Nephron progenitor cell (in vitro differentiated cells): ENCODE results near the gene SYT6.

ENCODE experiments used
- DNase-seq: peaks from one replicate; pipeline ENCODE4 v3.0.0; 2021
- H3K27ac Mint-ChIP-seq: 2 replicates; pipeline ENCODE4 v1.8.0; 2021; ENCODE audit warnings: mild to moderate bottlenecking, moderate library complexity, mixed read lengths
- H3K27me3 Mint-ChIP-seq: 2 replicates; pipeline ENCODE4 v1.8.0; 2021; ENCODE audit warnings: mild to moderate bottlenecking, low read depth, mixed read lengths; ENCODE audit not compliant: poor library complexity
- H3K36me3 Mint-ChIP-seq: 2 replicates; pipeline ENCODE4 v1.8.0; 2021; ENCODE audit warnings: low read depth, mixed read lengths
- H3K4me1 Mint-ChIP-seq: 2 replicates; pipeline ENCODE4 v1.8.0; 2021; ENCODE audit warnings: mixed read lengths
- H3K4me3 Mint-ChIP-seq: 2 replicates; pipeline ENCODE4 v1.8.0; 2021; ENCODE audit warnings: mild to moderate bottlenecking, moderate library complexity, mixed read lengths
- H3K9me3 Mint-ChIP-seq: 2 replicates; pipeline ENCODE4 v1.8.0; 2021; ENCODE audit warnings: mild to moderate bottlenecking, moderate library complexity, mixed read lengths
- TF ChIP-seq, protein P1 (sequence below): fragments of 200-600 bp; sonication (generic); IDR thresholded peaks from 2 replicates; pipeline ENCODE4 v1.5.0; 2021; ENCODE audit warnings: antibody characterized with exemption

Gene SYT6

DNA sequence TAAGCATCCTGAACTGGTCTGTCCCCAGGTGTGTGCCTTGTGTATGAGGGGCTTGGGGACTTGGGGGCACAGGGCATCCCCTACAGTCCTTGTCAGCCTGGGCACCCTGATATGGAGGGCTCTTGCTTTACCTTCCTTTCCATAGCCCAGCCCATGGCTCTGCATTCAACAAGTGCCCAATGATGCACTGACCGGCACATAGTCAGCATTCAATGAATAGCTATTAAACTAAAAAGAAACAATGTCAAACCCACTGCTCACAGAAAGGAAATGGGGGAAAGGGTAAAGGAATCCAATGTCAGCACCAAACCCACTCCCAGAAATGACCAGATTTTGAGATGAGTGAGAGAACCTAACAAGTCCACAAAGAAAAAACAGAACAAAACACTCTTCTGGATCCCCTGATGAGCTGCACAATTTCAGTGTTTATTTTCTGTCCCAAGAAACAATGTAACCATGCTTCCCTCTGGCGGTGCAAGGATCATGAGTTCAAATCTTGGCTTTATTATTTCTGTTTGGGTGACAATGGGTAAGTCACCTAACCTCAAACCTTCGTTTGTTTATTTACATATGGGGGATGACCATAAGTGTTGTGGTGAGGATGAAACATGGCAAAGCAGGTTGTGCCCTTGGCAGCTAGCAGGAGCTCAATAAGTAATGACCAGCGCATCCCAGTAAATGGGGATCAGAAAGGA, 22.0 kb downstream of the SYT6 start:
- Mint-ChIP-seq H3K4me3 (no peak overlapping the region), H3K9me3 (no peaks in the 10 kb centered on the region), H3K36me3 (peaks cover 47% of the 10 kb centered on the region), H3K27ac (no peak overlapping the region), H3K4me1 (peaks cover 52% of the 10 kb centered on the region), H3K27me3 (peaks cover 10% of the 10 kb centered on the region)
- TF ChIP-seq, protein P1, sequence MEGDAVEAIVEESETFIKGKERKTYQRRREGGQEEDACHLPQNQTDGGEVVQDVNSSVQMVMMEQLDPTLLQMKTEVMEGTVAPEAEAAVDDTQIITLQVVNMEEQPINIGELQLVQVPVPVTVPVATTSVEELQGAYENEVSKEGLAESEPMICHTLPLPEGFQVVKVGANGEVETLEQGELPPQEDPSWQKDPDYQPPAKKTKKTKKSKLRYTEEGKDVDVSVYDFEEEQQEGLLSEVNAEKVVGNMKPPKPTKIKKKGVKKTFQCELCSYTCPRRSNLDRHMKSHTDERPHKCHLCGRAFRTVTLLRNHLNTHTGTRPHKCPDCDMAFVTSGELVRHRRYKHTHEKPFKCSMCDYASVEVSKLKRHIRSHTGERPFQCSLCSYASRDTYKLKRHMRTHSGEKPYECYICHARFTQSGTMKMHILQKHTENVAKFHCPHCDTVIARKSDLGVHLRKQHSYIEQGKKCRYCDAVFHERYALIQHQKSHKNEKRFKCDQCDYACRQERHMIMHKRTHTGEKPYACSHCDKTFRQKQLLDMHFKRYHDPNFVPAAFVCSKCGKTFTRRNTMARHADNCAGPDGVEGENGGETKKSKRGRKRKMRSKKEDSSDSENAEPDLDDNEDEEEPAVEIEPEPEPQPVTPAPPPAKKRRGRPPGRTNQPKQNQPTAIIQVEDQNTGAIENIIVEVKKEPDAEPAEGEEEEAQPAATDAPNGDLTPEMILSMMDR = no peak
- DNase-seq = no peak

DNA sequence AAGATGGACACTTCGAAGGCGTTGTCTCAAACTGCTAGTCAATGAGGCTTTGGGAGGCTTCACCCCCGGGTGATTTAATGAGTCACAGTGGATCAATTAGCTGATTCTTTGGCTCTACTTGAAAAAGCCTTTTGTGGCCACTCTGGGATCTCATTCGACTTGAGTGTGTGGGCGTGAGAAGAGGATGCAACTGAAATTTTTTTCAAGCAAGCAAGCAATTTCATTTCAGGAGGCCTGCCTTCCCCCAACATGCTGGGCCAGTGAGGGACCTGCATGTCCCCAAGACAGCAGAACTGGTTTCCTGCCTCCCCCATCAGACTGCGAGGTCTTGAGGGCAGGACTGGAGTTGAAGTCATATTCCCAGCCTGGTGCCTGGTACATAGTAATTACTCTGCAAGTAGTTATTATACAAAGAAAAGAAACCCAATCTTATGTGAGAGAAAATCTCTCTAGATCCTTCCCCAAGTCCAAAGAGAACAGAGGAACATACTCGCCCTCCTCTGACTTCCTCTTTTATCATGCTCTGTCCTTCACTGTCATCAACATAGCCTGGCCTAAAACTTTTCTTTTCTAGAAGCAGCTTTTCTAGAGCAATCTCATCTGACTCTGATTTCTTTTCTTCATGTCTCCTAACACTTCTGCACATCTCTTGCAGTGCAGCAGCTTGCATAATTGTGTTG, 22.7 kb downstream of the SYT6 start:
- H3K27ac Mint-ChIP-seq = peak overlapping the region; percentile 8
- TF ChIP-seq, protein P1 = no peak
- peaks cover 10% of the 10 kb centered on the region for H3K27me3 Mint-ChIP-seq
- DNase-seq = no peak
- no peaks in the 10 kb centered on the region for H3K9me3 Mint-ChIP-seq
- peaks cover 53% of the 10 kb centered on the region for H3K36me3 Mint-ChIP-seq
- peaks cover 51% of the 10 kb centered on the region for H3K4me1 Mint-ChIP-seq
- no peak overlapping the region for H3K4me3 Mint-ChIP-seq

DNA sequence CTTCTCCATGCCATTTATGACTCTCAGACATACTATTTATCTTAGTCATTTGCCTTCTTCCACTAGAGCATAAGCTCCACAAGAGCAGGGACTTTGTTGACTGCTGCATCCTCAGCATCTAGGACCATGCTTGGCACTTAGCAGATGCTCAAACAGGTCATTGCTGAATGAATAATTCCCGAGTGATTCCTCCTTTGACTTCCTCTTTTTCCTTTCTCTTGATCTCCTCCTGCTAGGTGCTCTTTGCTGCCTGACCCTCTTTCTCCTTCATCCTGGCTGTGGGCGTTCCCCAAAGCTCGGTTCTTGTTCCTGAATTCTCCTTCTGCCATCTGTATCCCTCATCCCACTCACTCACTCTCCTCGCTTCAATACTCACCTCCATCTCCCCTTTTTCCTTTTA, 23.5 kb downstream of the SYT6 start:
- H3K4me3 Mint-ChIP-seq = no peak overlapping the region
- H3K27ac Mint-ChIP-seq = peak overlapping the region; percentile 8
- H3K9me3 Mint-ChIP-seq = no peaks in the 10 kb centered on the region
- peaks cover 10% of the 10 kb centered on the region for H3K27me3 Mint-ChIP-seq
- peaks cover 51% of the 10 kb centered on the region for H3K4me1 Mint-ChIP-seq
- peaks cover 61% of the 10 kb centered on the region for H3K36me3 Mint-ChIP-seq
- DNase-seq = no peak
- TF ChIP-seq, protein P1 = no peak

DNA sequence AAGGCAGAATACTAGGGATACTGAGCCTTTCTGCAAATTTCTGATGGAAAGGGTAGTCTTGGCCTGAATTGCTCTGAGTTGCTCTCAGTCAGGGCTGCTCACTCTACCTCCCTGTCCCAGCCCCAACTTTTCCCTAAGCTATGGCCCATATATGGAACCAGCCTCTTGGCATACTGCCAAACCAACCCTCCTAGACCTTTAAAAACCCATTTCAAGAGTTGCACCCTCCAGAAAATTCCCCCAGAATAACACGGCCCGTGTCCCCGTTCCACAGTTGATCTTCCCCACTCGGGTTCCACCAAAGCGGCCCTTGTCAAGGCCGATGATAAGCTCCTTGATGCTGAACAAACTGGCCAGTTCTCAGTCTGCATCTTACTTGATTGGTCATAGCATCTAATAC, 25.4 kb downstream of the SYT6 start:
- no peak for DNase-seq
- TF ChIP-seq, protein P1 = no peak
- Mint-ChIP-seq H3K36me3 (peaks cover 70% of the 10 kb centered on the region), H3K9me3 (no peaks in the 10 kb centered on the region), H3K27ac (no peak overlapping the region), H3K4me1 (peaks cover 53% of the 10 kb centered on the region), H3K27me3 (peaks cover 14% of the 10 kb centered on the region), H3K4me3 (no peak overlapping the region)

DNA sequence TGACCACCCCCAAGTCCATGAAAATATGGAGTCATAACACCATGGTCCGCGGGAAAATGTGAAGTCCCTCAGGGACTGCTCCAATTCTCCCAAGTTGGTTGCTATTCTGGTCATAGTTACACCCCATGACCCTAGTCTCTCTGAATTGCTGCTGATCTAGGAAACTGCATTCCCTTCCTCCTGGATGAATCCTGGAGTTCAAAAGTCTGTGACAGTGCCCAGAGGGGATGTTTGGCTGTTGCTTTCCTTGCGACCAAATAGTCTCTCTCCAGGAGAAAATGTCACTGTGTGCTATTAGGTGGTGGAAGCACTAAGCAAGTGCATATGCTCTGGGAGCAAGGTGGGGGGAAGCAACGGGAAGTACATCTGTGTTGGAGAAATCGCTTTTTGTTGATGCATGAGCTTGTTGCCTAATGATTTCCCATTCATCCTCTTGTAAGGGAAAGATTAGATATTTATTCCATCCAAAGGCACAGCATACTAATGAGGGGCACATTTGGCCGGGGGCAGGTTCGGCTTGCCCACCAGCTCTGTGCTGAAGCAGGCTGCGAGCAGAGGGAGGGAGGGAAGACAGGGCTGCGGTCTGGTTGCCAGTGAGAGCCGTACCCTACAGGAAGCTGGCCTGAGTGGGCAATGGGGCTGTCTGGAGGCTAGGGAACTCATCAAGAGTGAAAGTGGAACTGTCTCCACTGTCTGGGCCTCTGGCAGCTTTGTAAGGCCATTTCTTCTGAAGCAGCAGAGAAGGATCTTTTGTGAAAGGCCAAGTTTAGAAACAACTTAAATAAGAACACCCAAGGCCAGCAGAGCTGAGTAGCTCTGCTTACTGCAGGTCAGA, 27.2 kb downstream of the SYT6 start:
- Mint-ChIP-seq H3K4me1 (peaks cover 50% of the 10 kb centered on the region), H3K27me3 (peaks cover 7% of the 10 kb centered on the region), H3K36me3 (peaks cover 60% of the 10 kb centered on the region), H3K9me3 (no peaks in the 10 kb centered on the region), H3K4me3 (no peak overlapping the region), H3K27ac (no peak overlapping the region)
- TF ChIP-seq, protein P1 = no peak
- DNase-seq = no peak
